H1 (cell line): ENCODE results near the gene OR4C11.

ENCODE experiments used
- BCL11A ChIP-seq, 2 experiments: IDR thresholded peaks; one replicate each; pipeline ENCODE4 v1.6.1; 2011; ENCODE audit warnings: low read depth in 2 of 2, low read length in 2 of 2, mild to moderate bottlenecking in 2 of 2
- CHD1 ChIP-seq: IDR thresholded peaks from 2 replicates; pipeline ENCODE4 v1.6.1; 2012; ENCODE audit warnings: low read depth, low read length, improper control_type of control experiment
- CTCF ChIP-seq, 3 experiments: IDR thresholded peaks; 1 replicate in 2 of 3; 2 replicates in 1 of 3; pipeline versions ENCODE4 v1.5.1 to v1.6.1; 2011; ENCODE audit warnings: low read length in 3 of 3, mild to moderate bottlenecking in 3 of 3, inconsistent platforms in 2 of 3, low read depth in 1 of 3, moderate library complexity in 1 of 3; ENCODE audit not compliant: insufficient read depth in 1 of 3; ENCODE audit errors: control extremely low read depth in 1 of 3
- EZH2 ChIP-seq: fragments of 200-600 bp; sonication (generic); IDR thresholded peaks from 2 replicates; pipeline ENCODE4 v1.7.1; 2012; ENCODE audit warnings: low read depth, mild to moderate bottlenecking, moderate library complexity, low read length, inconsistent platforms; ENCODE audit not compliant: severe bottlenecking
- HDAC2 ChIP-seq, 2 experiments: fragments of 300-600 bp in 1 of 2; sonication (generic) in 1 of 2; IDR thresholded peaks; 2 replicates each; pipeline ENCODE4 v1.6.1; 2011 to 2012; ENCODE audit warnings: low read depth in 2 of 2, low read length in 2 of 2, mild to moderate bottlenecking in 2 of 2, moderate library complexity in 2 of 2, borderline replicate concordance in 1 of 2, inconsistent platforms in 1 of 2
- HDAC6 ChIP-seq: IDR thresholded peaks from one replicate; pipeline ENCODE4 v1.7.1; 2012; ENCODE audit warnings: low read depth, mild to moderate bottlenecking, inconsistent platforms, low read length, moderate library complexity
- POLR2A ChIP-seq, 2 experiments: IDR thresholded peaks; 1 replicate in 1 of 2; 2 replicates in 1 of 2; pipeline ENCODE4 v1.6.1; 2011; ENCODE audit warnings: low read depth in 2 of 2, low read length in 2 of 2, mild to moderate bottlenecking in 2 of 2; ENCODE audit errors: control extremely low read depth in 1 of 2
- POLR2AphosphoS5 ChIP-seq: IDR thresholded peaks from 2 replicates; pipeline ENCODE4 v1.6.1; 2011; ENCODE audit warnings: low read depth, low read length
- RAD21 ChIP-seq, 2 experiments: IDR thresholded peaks in 1 of 2; conservative IDR thresholded peaks in 1 of 2; 2 replicates each; pipeline ENCODE4 v1.6.1; 2011; ENCODE audit warnings: low read depth in 2 of 2, low read length in 2 of 2, improper control_type of control experiment in 1 of 2, inconsistent platforms in 1 of 2, mild to moderate bottlenecking in 1 of 2, moderate library complexity in 1 of 2
- RNF2 ChIP-seq: fragments of 200-900, 300-1000 bp; sonication (generic); IDR thresholded peaks from 2 replicates; pipeline ENCODE4 v1.7.1; 2016; ENCODE audit warnings: borderline replicate concordance, low read depth, mild to moderate bottlenecking, antibody characterized with exemption, low read length; ENCODE audit not compliant: poor library complexity, severe bottlenecking; ENCODE audit errors: missing control alignments
- SAP30 ChIP-seq: fragments of 300-600 bp; sonication (generic); IDR thresholded peaks from 2 replicates; pipeline ENCODE4 v1.7.1; 2012; ENCODE audit warnings: low read length, moderate library complexity, mild to moderate bottlenecking, inconsistent platforms; ENCODE audit not compliant: insufficient read depth, insufficient replicate concordance
- SP1 ChIP-seq: IDR thresholded peaks from 2 replicates; pipeline ENCODE4 v1.6.1; 2011; ENCODE audit warnings: low read depth, low read length
- SRF ChIP-seq: IDR thresholded peaks from 2 replicates; pipeline ENCODE4 v1.6.1; 2011; ENCODE audit warnings: mild to moderate bottlenecking, low read depth, low read length, moderate library complexity
- YY1 ChIP-seq: IDR thresholded peaks from 2 replicates; pipeline ENCODE4 v1.6.1; 2011; ENCODE audit warnings: low read depth, mild to moderate bottlenecking, low read length

GRCh38 chr11:55652560-55652959, 45.1 kb upstream of the OR4C11 start:
- TF ChIP-seq SAP30 (no peak), POLR2A (IDR thresholded peaks at IDR 0.05; ENCODE audit: control extremely low read depth in 1 of 2, low read depth in 2 of 2, low read length in 2 of 2) (no peak), HDAC6 (no peak), POLR2AphosphoS5 (no peak), RNF2 (no peak), CHD1 (no peak), EZH2 (no peak), CTCF (IDR thresholded peaks at IDR 0.05; ENCODE audit: control extremely low read depth in 1 of 3, insufficient read depth in 1 of 3, low read depth in 1 of 3, low read length in 3 of 3) (no peak), RAD21 (IDR thresholded peaks at IDR 0.05 in 1 of 2, conservative IDR thresholded peaks at IDR 0.05 in 1 of 2; ENCODE audit: low read depth in 2 of 2, low read length in 2 of 2) (no peak), SRF (no peak), YY1 (no peak), SP1 (no peak), HDAC2 (IDR thresholded peaks at IDR 0.05; ENCODE audit: borderline replicate concordance in 1 of 2, low read depth in 2 of 2, low read length in 2 of 2) (no peak), BCL11A (IDR thresholded peaks at IDR 0.05; ENCODE audit: low read depth in 2 of 2, low read length in 2 of 2) (no peak)
